Epithelial cell of proximal tubule (primary cell): ENCODE results near the gene KLF2. TPM values are rescaled to one million over a fixed set of nuclear protein-coding genes. Genes with fewer than 3 reads are reported as not detected.

Experiments used
- DNase-seq: peaks from one replicate; pipeline ENCODE4 v3.0.0-alpha.2; 2011; ENCODE audit warnings: low read depth
- H3K4me3 ChIP-seq: 2 replicates; pipeline ENCODE4 v1.5.1; 2011; ENCODE audit warnings: low read depth, mild to moderate bottlenecking, low read length
- CTCF ChIP-seq: conservative IDR thresholded peaks from 2 replicates; pipeline ENCODE4 v1.5.1; 2012; ENCODE audit warnings: low read depth, mild to moderate bottlenecking, low read length
- total RNA-seq: library from RNA; depleted of rRNA; stranded (reverse); fragments of >200 nt; gene quantifications from 2 replicates; pipeline ENCODE4 v1.2.3, GENCODE V29; 2015

KLF2 gene
- total RNA-seq, 1 donor from 2014 or later = 1.3 TPM

GRCh38 chr19:16369306-16369663, 44.7 kb downstream of the KLF2 start:
- TF ChIP-seq CTCF = no peak
- H3K4me3 ChIP-seq = no peak overlapping the region
- no peak for DNase-seq

GRCh38 chr19:16369664-16370576, 45.3 kb downstream of the KLF2 start:
- H3K4me3 ChIP-seq = no peak overlapping the region
- DNase-seq = no peak
- TF ChIP-seq CTCF = no peak

DNA sequence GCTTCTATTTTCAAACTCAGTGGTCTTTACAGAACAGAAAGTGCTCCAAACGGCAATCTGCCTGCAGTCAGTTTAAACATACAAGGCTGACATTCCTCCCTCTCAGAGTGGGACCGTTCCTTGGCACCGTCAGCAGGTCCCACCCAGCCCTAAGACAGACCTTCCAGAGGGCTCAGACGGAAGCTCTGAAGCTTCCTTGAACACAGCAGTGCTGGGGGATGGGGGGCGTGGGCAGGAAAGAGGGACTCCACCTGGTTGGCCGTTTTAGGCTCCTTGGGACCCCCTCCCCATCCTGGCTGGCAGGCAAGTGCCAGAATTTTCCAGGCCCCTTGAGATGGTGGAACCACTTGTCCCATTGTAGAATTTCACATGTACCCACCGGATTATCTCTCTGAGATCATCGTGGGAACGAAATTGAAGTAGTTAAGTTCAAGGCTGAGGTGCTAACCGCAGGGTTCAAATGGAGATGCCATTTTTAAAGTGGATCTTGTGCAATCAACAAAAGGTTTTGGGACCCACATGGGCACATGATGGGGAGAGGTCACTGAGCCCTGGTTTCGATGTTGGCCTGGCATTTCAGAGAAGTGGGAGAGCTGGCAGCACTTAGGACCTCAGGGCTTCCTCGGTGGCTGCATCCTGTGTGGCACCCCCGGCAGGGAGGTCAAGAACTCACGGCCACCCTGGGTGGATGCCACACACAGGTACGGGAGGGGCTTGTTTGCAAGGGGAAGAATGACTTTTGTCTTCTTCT, 46.2 kb downstream of the KLF2 start:
- TF ChIP-seq CTCF = no peak
- DNase-seq = no peak
- H3K4me3 ChIP-seq = no peak overlapping the region

GRCh38 chr19:16371540-16371986, 46.9 kb downstream of the KLF2 start:
- DNase-seq = no peak
- H3K4me3 ChIP-seq = no peak overlapping the region
- no peak for TF ChIP-seq CTCF

GRCh38 chr19:16372065-16372915, 47.7 kb downstream of the KLF2 start:
- no peak for DNase-seq
- TF ChIP-seq CTCF = no peak
- H3K4me3 ChIP-seq = no peak overlapping the region

GRCh38 chr19:16373079-16373478, 48.5 kb downstream of the KLF2 start:
- no peak overlapping the region for H3K4me3 ChIP-seq
- DNase-seq = no peak
- TF ChIP-seq CTCF = no peak
